ENCODE measurements around the gene CACNB2. TPM values are rescaled to one million over a fixed set of nuclear protein-coding genes. Genes with fewer than 3 reads are reported as not detected.

CACNB2 gene
- total RNA-seq, 1 donor = 2.1 TPM

GRCh38 chr10:18214691-18215563 is 74.7 kb downstream of the CACNB2 start:
- TF ChIP-seq CTCF (IDR thresholded peaks at IDR 0.05; ENCODE audit: insufficient read depth, low read length) = peak; percentile 97
- no peak overlapping the region for H3K4me3 ChIP-seq (ENCODE audit: low read depth, low read length)
- DNase-seq (ENCODE audit: low read depth) = peak; percentile 85

GRCh38 chr10:18216482-18216881 is 76.3 kb downstream of the CACNB2 start:
- peak; percentile 71 for TF ChIP-seq CTCF (IDR thresholded peaks at IDR 0.05; ENCODE audit: insufficient read depth, low read length)
- no peak overlapping the region for H3K4me3 ChIP-seq (ENCODE audit: low read depth, low read length)
- DNase-seq (ENCODE audit: low read depth) = peak; percentile 70

- H3K4me3 ChIP-seq (ENCODE audit: low read depth, low read length) = no peak overlapping the region
- DNase-seq (ENCODE audit: low read depth) = no peak
- no peak for TF ChIP-seq CTCF (IDR thresholded peaks at IDR 0.05; ENCODE audit: insufficient read depth, low read length)
Observed at GRCh38 chr10:18217577-18217976, 77.4 kb downstream of the CACNB2 start.

- no peak for TF ChIP-seq CTCF (IDR thresholded peaks at IDR 0.05; ENCODE audit: insufficient read depth, low read length)
- DNase-seq (ENCODE audit: low read depth) = peak; percentile 42
- H3K4me3 ChIP-seq (ENCODE audit: low read depth, low read length) = no peak overlapping the region
Observed at GRCh38 chr10:18219146-18219545, 78.9 kb downstream of the CACNB2 start.

- H3K4me3 ChIP-seq (ENCODE audit: low read depth, low read length) = no peak overlapping the region
- no peak for DNase-seq (ENCODE audit: low read depth)
- no peak for TF ChIP-seq CTCF (IDR thresholded peaks at IDR 0.05; ENCODE audit: insufficient read depth, low read length)
Observed at GRCh38 chr10:18221123-18221522, 80.9 kb downstream of the CACNB2 start.

GRCh38 chr10:18221882-18222281 is 81.7 kb downstream of the CACNB2 start:
- TF ChIP-seq CTCF (IDR thresholded peaks at IDR 0.05; ENCODE audit: insufficient read depth, low read length) = no peak
- no peak overlapping the region for H3K4me3 ChIP-seq (ENCODE audit: low read depth, low read length)
- DNase-seq (ENCODE audit: low read depth) = no peak

Data from fibroblast of the aortic adventitia (primary cell).